DMS153 (cell line): ENCODE measurements around the gene NEURL2.
"Not testable (repeated sequence)": the region's sequence is repeated elsewhere in the genome, so short reads cannot be mapped to it uniquely, and the experiment has no call there.

Source experiments
- DNase-seq: peaks from one replicate; lab custom pipeline; 2025; lab: John Stamatoyannopoulos, UW

Gene NEURL2

DNA sequence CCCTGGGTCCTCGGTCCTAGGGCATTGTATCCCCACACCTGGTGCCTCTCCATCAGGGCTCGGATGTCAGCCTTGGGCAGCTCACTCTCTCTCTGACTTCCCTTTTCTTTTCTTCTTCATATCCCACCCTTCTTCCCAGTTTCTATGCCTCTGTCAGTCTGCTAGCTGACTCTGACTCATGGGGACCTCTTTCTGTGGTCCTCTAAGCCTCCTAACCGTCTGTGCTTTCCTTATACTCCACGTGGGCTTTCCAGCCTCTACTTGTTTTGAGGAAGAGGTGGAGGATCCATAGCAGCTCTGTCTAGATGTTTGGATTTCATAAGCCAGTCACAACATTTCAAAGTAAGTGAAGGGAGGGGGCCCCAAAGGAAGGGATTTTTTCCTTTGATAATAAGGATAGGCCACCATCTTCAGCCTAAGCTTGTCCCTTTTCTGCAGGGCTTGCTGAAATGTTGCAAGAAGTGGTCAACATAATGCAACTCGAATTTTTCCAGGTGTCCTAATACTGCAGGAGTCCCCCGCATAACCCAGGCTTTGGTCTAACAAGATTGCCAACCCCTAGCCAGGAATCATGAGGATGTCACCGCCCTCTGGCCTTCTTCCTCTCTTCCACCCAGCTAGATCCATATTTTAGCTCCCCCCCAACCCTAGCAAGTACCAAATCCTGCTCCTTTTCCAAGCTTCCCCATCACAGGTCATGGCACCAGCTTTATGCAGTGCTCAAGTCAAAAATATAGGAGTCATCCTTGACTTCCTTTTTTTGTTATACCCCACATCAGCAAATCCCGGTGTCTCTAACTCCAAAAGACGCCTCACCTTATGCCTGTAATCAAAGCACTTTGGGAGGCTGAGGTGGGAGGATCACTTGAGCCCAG, 29.7 kb upstream of the NEURL2 start:
- no peak for DNase-seq

DNA sequence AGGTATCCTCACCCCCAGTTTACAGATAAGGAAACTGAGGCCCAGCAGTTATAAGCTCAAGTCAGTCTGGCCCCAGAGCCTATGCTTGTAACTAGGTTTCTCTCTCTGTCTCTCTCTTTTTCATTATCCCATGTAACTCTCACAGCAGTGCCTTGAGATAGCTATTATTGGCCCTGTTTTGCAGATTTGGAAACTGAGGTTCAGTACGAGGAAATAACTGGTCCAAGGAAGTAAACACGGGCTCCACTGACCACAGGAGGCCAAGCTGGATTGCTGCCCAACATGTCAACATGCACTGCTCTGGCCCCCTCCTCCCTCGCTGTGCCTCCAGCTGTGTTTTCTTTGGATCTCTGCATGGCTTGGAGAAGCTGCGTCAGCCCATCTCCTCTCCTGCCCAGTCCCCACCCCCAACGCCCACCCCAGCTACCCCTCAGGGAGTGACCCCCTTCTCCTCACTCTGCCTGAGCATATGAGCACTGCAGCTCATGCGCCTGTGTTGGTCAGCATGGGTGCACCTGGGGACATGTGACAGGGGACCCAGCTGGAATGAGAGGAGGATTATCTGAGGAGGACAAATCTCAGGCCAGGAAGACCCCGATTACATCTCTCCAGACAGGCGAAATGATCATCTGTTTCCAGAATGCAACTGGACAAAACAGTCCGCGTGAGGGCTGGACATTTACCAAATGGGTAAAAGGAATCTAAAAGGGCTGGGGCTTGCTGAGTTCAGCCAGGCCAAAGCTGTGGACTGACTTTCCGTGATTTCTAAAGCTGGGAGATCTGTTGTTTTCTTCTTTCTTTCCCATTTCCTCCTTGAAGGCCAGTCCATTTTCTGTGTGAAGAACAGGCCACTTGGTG, 28.8 kb upstream of the NEURL2 start:
- DNase-seq: no peak

DNA sequence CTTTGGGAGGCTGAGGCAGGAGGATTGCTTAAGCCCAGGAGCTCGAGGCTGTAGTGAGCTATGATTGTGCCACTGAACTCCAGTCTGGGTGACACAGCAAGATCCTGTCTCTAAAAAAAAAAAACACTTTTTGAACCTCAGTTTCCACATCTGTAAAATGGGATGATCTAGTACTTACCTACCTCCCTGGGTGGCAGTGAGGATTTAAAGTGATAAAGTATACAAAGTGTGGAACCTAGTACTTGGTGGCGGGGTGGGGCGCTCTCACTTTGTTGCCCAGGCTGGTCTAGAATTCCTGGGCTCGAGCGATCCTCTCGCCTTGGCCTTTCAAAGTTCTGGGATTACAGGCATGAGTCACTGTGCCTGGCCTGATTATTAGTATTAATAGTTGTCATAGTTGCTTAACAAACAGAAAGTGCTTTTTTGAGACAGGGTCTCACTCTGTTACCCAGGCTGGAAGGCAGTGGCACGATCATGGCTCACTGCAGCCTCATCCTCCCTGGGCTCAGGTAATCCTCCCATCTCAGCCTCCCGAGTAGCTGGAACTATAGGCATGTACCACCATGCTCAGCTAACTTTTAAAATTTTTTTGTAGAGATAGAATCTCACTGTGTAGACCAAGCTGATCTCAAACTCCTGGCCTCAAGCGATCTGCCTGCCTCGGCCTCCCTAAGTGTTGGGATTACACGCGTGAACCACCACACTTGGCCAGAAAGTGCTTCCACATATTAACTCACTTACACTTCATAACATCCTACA, 27.9 kb upstream of the NEURL2 start:
- no peak for DNase-seq

DNA sequence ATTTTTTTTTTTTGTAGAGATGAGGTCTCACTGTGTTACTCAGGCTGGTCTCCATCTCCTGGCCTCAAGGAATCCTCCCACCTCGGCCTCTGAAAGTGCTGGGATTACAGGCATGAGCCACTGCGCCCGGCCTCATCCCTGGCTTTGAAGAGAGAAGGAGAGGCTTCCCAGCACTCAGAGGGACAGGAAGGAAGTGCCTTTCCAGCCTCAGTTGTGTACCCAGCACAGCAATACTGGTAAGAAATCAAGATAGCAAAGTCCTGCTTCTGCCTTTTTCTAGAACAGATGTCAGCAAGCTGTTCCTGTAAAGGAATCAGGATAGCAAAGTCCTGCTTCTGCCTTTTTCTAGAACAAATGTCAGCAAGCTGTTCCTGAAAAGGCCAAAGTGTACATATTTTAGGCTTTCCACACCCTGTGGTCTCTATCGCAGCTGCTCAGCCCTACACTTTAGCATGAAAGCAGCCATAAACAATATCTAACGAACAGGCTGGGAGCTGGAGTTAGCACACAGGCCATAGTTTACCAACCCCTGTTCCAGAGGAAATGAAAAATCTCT, 27.3 kb upstream of the NEURL2 start:
- DNase-seq: no peak

DNA sequence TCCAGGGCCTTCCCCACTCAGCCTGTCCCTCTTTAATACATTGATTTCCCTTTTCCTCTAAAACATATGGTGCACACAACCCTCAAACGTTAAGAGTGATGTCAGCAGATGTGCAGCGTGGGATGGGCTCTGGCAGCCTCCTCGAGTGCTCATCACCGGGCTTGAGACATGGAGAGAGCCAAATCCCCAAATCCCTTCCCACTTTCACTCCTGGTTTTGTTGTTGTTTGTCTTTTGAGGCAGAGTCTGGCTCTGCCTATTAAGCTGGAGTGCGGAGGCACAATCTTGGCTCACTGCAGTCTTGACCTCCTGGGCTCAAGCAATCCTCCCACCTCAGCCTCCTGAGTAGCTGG, 26.8 kb upstream of the NEURL2 start:
- no peak for DNase-seq

DNA sequence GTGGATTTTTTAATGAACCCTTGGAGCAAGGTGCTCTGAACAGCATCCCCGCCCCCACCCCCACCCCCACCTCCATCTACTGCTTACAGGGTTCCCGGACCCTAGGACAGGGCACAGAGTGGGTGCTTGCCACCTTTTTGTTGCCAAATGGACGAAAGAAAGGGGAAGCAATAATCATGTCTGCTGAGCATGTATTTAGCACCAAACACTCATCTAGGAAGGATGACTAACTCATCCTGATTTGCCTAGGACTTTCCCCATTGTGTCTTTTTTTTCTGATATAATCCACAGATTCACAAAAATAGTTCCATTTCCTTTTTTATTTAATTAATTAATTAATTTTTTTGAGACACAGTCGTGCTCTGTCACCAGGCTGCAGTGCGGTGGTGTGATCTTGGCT, 22.1 kb upstream of the NEURL2 start:
- no peak for DNase-seq

DNA sequence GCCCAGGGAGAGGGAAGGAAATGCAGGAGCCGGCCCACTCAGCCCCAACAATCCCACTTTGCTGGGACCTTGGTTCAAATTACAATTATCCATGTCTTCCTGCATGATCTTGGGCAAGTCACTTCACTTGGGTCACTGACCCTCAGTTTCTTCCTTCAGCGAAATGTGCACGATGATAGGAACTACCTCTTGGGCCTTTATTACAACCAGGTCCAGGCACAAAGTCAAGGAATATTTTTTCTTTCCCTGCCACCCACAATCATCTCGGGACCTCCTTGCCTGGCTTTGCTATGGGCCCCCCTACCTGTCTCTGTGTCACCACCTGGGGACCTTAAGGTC, 21.3 kb upstream of the NEURL2 start:
- DNase-seq: no peak

DNA sequence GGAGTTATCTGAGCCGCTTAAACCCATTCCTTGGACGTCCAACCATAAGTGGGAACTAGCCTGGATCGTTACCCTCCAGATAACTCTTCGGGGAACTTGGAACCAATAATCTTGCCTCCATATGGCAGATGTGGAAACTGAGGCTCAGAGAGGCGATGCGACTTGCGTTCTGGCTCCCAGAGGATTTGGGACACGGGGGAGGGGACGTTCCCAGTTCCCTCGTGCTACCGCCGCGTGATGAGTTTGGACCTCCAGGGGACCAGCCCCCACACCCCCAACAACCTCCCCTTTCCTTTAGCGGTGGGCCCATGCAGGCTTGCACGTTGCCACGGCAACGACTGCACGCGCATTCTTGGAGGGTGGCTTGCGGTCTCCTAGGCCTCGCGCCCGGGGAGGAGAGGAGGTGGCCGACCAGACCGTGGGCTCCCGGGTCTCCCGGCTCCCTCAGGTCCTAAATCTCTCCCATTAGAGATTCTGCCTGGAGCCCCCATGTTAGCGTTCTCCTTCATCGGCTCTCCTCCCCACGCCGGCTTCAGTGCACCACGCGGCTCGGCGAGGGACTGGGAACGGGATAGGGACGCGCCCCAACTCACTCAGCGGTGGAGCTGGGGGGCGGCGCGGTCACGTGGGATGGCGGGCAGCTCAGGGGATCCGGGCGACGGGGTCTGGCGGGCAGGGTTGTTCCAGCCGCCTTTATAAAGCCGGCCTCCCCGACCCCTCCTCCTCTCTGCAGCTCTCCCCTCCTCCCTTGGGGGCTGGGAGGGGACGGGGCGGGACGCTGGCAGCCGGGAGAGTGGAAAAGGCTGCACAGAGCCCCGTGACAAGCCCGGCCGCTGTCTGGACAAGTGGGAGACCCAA, 20.7 kb upstream of the NEURL2 start, which contains the start of gene PLTP:
Gene PLTP, minus strand, starts transcription at position 670 of the 858 bp plus-strand sequence. CDS start 703 bp downstream, outside the sequence.
- DNase-seq: no peak

DNA sequence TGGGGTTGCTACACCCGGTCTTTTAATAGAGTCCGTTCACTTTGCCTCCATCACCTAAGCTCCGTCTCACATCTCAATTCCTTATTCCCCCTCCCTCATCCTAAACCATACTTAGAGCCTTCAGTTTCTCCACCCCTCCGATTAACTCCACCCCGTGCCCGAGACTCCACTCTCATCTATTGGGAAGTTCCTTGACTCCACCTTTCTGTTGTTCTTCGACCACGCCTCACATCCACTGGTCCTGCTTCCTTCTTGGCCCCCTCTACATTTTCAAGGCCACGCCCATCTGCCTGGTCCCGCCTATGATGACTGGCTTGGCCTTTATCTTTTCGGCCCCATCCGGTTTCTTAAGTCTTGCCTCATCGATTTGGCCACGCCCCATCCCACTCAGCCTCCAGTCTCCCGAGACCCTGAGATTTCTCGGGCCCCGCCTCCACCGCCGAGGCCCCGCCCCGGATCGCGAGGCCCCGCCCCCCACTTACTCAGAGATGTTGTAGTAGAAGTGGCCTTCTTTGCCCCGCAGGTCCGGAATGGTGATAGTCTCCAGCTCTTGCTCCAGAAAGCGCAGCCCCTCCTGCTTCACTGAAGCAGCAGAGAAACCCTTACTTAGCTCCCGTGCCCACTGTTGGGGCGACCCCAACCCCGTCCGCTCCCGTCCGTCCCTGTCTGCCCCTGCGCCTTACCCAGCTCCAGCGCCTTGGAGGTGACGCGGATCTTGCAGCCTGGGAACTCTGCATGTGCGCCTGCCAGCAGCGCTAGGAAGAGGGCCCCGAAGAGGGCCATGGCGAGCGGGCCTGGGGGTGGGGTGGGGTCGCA, 19.9 kb upstream of the NEURL2 start:
- peak; percentile 91 for DNase-seq

DNA sequence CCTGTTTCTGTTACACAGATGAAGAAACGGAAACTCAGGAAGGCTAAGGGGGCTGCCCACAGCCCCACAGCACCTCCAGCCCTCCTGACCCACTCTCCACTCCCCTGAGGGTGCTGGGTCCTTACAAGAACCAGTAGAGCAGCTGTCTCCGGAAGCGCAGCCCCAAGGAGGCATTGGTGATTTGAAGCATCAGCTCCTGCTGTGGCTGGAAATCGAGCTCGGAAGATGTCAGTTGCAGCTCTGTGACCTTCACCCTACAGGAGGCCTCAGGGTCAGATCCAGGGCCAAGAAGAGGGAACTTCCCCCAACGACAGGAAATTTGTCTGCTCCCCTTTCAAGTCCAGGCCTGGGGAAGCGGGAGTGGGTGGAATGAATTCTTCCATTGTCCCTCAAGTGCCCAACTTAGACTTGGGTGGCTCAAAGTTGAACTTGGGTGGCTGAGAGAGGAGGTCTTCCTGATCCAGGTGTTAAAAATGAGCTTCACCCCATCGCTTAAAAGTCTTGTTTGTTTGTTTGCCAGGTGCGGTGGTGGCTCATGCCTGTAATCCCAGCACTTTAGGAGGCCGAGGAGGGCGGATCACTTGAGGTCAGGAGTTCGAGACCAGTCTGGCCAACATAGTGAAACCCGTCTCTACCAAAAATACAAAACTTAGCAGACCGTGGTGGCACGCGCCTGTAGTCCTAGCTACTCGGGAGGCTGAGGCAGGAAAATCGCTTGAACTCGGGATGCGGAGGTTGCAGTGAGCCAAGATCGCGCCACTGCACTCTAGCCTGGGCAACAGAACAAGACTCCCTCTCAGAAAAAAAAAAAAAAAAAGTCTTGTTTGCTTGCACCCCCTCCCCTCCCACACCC, 19.0 kb upstream of the NEURL2 start:
- DNase-seq: no peak

DNA sequence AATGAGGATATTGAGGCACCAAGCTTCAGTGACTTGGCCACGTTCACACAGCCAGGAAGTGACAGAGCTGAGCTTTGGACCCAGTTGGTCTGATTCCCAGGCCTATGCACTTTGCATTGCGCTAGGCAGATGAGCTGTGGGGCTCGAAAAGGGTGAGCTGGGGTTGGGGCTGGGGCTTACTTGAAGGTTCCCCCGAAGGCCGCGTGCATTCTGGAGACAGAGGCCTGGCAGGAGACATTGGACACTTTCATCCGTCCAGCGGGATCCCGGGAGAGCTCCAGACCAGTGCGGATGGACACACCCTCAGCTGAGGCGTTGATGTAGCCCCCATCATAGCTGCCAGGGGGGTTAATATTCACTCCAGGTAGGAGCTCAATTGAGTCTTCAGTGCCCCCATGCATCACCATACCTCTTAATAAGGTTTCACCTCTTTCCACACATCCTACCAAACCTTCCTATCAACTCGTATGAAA, 18.4 kb upstream of the NEURL2 start:
- DNase-seq: no peak

DNA sequence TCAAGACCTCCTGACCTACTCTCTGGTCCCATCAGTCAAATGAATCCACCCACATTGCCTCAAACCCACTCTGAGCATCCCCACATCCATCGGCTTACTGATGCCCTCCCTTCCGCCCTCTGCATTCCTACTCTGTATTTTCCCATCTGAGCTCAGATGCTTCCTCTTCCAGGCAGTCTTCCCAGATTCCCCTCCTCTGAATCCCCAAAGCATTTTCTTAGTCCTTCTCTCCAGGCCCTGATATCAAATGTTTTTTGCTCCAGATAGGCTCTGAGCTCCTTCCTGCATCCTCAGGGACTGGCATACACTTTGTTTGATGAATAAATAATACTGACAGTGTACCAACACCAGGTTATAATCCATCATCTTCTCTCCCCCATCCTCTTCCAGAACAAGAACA, 17.1 kb upstream of the NEURL2 start:
- DNase-seq: no peak

DNA sequence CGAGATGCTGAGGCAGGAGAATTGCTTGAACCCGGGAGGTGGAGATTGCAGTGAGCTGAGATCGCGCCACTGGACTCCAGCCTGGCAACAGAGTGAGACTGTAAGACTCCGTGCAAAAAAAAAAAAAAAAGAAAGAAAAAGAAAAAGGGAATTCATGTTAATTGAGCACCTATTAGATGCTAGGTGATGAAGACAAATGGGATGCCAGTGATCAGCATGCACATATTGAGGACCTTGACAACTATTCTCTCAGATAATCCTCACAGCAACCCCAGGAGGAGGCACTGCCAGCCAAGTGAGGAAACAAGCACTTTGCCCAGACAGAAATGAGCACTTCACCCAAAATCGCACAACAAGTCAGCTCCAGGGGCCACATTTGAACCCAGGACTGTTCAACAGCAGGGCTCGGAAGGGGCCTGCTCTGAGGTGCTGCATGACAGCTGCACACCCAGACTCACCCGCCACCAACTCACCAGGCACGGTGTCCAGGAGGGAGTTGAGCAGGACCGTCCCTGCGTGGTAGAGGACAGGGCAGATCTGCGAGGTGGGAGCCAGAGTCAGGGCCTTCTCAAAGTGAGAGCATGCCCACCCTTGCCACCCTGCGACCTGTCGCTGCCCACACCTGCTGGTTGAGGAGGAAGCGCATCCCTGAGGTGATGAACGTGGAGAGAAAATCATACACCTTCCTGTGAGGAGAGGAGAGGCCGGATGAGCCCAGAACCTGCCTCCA, 16.4 kb upstream of the NEURL2 start:
- DNase-seq: no peak

DNA sequence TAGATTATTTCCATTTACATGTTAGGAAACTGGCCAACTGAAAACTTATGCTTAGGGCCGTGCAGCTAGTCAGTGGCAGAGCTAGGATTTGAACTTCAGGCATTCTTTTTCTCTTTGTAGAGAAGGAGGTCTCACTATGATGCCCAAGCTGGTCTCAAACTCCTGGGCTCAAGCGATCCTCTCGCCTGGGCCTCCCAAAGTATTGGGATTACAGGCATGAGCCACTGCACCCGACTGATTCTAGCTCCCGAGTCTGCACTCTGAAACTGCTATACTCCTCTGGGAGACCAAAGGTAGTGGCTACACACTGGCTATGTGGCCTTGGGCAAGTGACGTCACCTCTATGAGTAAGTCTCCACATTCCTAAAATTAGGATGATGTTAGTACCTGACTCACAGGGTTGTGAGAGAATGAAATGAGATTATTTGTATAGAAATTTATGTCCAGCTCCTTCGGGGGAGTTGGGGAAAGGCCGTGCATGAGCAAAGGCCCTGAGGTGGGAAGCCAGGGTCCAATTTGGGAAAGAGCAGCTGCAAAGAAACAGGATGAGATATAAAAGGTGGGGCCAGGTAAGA, 14.6 kb upstream of the NEURL2 start:
- no peak for DNase-seq

DNA sequence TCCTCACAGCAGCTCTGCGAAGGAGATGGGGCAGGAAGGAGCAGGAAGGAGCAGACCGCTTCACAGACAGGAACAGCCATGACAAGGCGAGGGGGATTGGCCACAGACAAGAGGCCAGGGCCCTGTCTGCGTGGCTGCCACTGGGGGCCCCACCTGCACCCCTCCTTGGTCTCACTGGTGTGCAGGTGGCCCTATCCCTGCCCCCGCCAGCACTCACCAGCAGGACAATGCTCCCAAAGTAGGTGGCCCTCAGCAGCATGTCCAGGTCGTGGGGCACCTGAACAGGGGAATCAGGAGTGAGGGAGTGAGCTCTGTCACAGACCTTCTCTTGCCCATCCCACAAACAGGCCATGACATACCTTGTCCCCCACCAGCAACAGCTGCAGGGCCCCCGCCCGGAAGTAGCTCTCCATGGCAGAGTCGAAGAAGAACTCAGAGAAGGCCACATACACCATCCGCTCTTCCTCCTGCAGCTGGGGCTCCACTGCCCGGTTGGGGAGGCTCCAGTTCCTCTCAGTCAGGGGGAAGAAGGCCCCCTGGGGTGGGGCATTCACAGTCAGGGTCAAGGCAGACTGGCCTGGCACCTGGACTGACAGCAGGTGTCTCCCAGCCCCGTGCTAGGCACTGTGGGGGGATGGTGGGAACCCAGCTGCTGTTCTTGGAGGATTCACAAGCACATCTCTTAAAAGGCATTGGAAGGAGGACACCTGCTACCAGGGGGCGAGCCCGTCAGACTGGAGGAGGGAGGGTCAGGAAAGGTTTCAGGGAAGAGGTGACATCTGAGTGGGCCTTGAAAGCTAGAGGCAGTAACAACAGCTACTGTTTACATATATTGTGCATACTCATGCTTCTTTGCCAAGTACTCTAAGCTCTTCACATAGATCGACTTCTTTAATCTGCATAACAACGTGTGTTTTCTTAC, 13.8 kb upstream of the NEURL2 start:
- no peak for DNase-seq

DNA sequence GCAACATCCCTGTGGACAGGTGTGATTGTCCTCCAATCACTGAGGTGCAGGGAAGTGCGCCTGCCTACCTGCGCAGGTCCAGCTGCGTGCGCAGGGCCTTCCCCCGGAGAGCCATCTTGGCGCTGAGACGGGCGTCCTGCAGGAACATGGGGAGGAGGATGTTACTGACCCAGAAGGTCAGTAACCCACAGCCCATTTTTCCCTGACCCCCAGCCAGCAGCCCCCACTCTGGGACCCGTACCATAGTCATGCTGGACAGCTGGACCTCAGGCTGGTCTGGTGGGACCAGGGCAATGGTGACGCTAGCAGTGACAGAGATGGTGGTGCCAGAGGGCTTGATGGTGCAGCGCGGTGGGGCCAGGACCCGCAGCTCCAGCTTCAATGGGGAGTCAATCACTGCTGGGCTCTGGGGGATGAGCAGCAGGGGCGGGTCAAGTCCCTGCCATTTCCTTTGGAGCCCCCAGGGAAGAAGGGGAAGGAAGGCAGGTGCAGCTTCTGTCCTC, 11.2 kb upstream of the NEURL2 start:
- DNase-seq: no peak

DNA sequence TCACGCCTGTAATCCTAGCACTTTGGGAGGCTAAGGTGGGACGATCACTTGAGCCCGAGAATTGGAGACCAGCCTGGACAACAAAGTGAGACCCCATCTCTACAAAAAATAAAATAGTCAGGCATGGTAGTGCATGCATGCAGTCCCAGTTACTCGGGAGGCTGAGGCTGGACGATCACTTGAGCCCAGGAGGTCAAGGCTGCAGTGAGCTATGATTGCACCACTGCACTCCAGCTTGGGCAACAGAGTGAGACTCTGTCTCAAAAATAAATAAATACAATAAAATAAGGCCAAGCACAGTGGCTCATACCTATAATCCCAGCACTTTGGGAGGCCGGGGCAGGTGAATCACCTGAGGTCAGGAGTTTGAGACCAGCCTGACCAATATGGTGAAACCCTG, 10.3 kb upstream of the NEURL2 start:
- not testable (repeated sequence) for DNase-seq
